IPS DF 6.9 (cell line): ENCODE results near the gene MSANTD1.
"Not testable (repeated sequence)": the region's sequence is repeated elsewhere in the genome, so short reads cannot be mapped to it uniquely, and the experiment has no call there.

Source experiments
- DNase-seq: peaks from one replicate; pipeline ENCODE4 v3.0.0-alpha.2; 2013; ENCODE audit warnings: low read depth, low spot score
- H3K27ac ChIP-seq: one replicate; pipeline ENCODE4 v1.5.1; 2013; ENCODE audit warnings: low read length, control low read depth
- H3K27me3 ChIP-seq: 2 replicates; pipeline ENCODE4 v1.6.1; 2013; ENCODE audit warnings: mild to moderate bottlenecking, low read length; ENCODE audit not compliant: control insufficient read depth, insufficient read depth
- H3K36me3 ChIP-seq: 2 replicates; pipeline ENCODE4 v1.6.1; 2013; ENCODE audit warnings: low read length; ENCODE audit not compliant: control insufficient read depth, insufficient read depth
- H3K4me1 ChIP-seq: 2 replicates; pipeline ENCODE4 v1.6.1; 2013; ENCODE audit warnings: low read length; ENCODE audit not compliant: control insufficient read depth, insufficient read depth
- H3K4me3 ChIP-seq: 2 replicates; pipeline ENCODE4 v1.5.1; 2013; ENCODE audit warnings: mild to moderate bottlenecking, low read length
- H3K9me3 ChIP-seq: 2 replicates; pipeline ENCODE4 v1.6.1; 2013; ENCODE audit warnings: low read length, inconsistent platforms; ENCODE audit not compliant: control insufficient read depth, insufficient read depth
- WGBS: extraction: QIAGEN DNeasy Blood & Tissue Kit; methylation state at CpG from one replicate; pipeline ENCODE4 v1.1.7; 2013; ENCODE audit warnings: mixed read lengths, missing lambda C conversion rate; ENCODE audit not compliant: insufficient read length, insufficient coverage; 5-methylcytosine and 5-hydroxymethylcytosine counted together

The MSANTD1 gene

GRCh38 chr4:3299976-3300671 is 51.2 kb downstream of the MSANTD1 start:
- no peaks in the 10 kb centered on the region for H3K27me3 ChIP-seq
- WGBS, result no CpG with 5 or more reads among the region's 19 CpGs
- peaks cover 6% of the 10 kb centered on the region; the same call in 1 of the 2 replicates for H3K4me1 ChIP-seq
- no peak overlapping the region for H3K4me3 ChIP-seq
- no peak overlapping the region for H3K27ac ChIP-seq
- no peak for DNase-seq
- H3K36me3 ChIP-seq, result no peaks in the 10 kb centered on the region
- no peaks in the 10 kb centered on the region for H3K9me3 ChIP-seq

- not testable (repeated sequence) for H3K4me3 ChIP-seq, DNase-seq, H3K9me3 ChIP-seq, H3K27ac ChIP-seq, H3K27me3 ChIP-seq, H3K4me1 ChIP-seq, H3K36me3 ChIP-seq
- WGBS, result no CpG with 5 or more reads among the region's 15 CpGs
These were observed 51.9 kb downstream of the MSANTD1 start for GRCh38 chr4:3300882-3301281.

- Histone ChIP-seq H3K27me3 (no peaks in the 10 kb centered on the region), H3K27ac (no peak overlapping the region), H3K4me3 (no peak overlapping the region), H3K4me1 (peaks cover 5% of the 10 kb centered on the region; the same call in 1 of the 2 replicates), H3K36me3 (no peaks in the 10 kb centered on the region), H3K9me3 (no peaks in the 10 kb centered on the region)
- DNase-seq, result no peak
- no CpG with 5 or more reads among the region's 15 CpGs for WGBS
These were observed 52.7 kb downstream of the MSANTD1 start for GRCh38 chr4:3301450-3302172.

GRCh38 chr4:3302173-3302785 is 53.3 kb downstream of the MSANTD1 start:
- H3K4me1 ChIP-seq, result peaks cover 4% of the 10 kb centered on the region; the same call in 1 of the 2 replicates
- H3K27ac ChIP-seq, result no peak overlapping the region
- no peak overlapping the region for H3K4me3 ChIP-seq
- H3K27me3 ChIP-seq, result no peaks in the 10 kb centered on the region
- H3K9me3 ChIP-seq, result no peaks in the 10 kb centered on the region
- DNase-seq, result no peak
- H3K36me3 ChIP-seq, result no peaks in the 10 kb centered on the region
- WGBS, result no CpG with 5 or more reads among the region's 17 CpGs

- H3K27ac ChIP-seq, result no peak overlapping the region
- DNase-seq, result no peak
- H3K4me3 ChIP-seq, result no peak overlapping the region
- H3K4me1 ChIP-seq, result peaks cover 5% of the 10 kb centered on the region; the same call in 1 of the 2 replicates
- H3K9me3 ChIP-seq, result no peaks in the 10 kb centered on the region
- WGBS, result no CpG with 5 or more reads among the region's 16 CpGs
- no peaks in the 10 kb centered on the region for H3K27me3 ChIP-seq
- H3K36me3 ChIP-seq, result no peaks in the 10 kb centered on the region
These were observed 54.0 kb downstream of the MSANTD1 start for GRCh38 chr4:3302786-3303564.

GRCh38 chr4:3303565-3303824 is 54.5 kb downstream of the MSANTD1 start:
- H3K36me3 ChIP-seq, result no peaks in the 10 kb centered on the region
- H3K27ac ChIP-seq, result no peak overlapping the region
- H3K4me1 ChIP-seq, result peaks cover 5% of the 10 kb centered on the region; the same call in 1 of the 2 replicates
- H3K4me3 ChIP-seq, result no peak overlapping the region
- DNase-seq, result no peak
- H3K9me3 ChIP-seq, result no peaks in the 10 kb centered on the region
- WGBS, result no CpG with 5 or more reads among the region's 2 CpGs
- no peaks in the 10 kb centered on the region for H3K27me3 ChIP-seq

- no peak for DNase-seq
- WGBS, result no CpG with 5 or more reads among the region's 15 CpGs
- Histone ChIP-seq H3K4me3 (no peak overlapping the region), H3K36me3 (no peaks in the 10 kb centered on the region), H3K9me3 (no peaks in the 10 kb centered on the region), H3K27ac (no peak overlapping the region), H3K4me1 (peaks cover 5% of the 10 kb centered on the region; the same call in 1 of the 2 replicates), H3K27me3 (no peaks in the 10 kb centered on the region)
These were observed 55.2 kb downstream of the MSANTD1 start for GRCh38 chr4:3303923-3304710.

GRCh38 chr4:3304831-3305609 is 56.1 kb downstream of the MSANTD1 start:
- Histone ChIP-seq H3K4me1 (peaks cover 5% of the 10 kb centered on the region; the same call in 1 of the 2 replicates), H3K36me3 (no peaks in the 10 kb centered on the region), H3K9me3 (no peaks in the 10 kb centered on the region), H3K27me3 (no peaks in the 10 kb centered on the region), H3K27ac (no peak overlapping the region), H3K4me3 (no peak overlapping the region)
- WGBS, result no CpG with 5 or more reads among the region's 25 CpGs
- no peak for DNase-seq

- H3K36me3 ChIP-seq, result no peaks in the 10 kb centered on the region
- DNase-seq, result no peak
- H3K4me1 ChIP-seq, result peaks cover 4% of the 10 kb centered on the region; the same call in 1 of the 2 replicates
- H3K27ac ChIP-seq, result no peak overlapping the region
- H3K9me3 ChIP-seq, result no peaks in the 10 kb centered on the region
- no peak overlapping the region for H3K4me3 ChIP-seq
- H3K27me3 ChIP-seq, result no peaks in the 10 kb centered on the region
- WGBS, result no CpG with 5 or more reads among the region's 9 CpGs
These were observed 56.8 kb downstream of the MSANTD1 start for GRCh38 chr4:3305610-3306371.
